H1 (cell line): ENCODE data around the gene PCBD1. TPM values are rescaled to one million over a fixed set of nuclear protein-coding genes. Genes with fewer than 3 reads are reported as not detected.
"Not testable (repeated sequence)": the region's sequence is repeated elsewhere in the genome, so short reads cannot be mapped to it uniquely, and the experiment has no call there.

Source experiments
- CTCF ChIA-PET: fragments of 300-600 bp; sonication (Branson Sonifier 250); formaldehyde crosslinking; loops from one replicate; lab custom pipeline; 2021; ENCODE audit not compliant: partially characterized antibody; lab: Charles Lee
- POLR2A ChIA-PET: fragments of 300-600 bp; sonication (Branson Sonifier 250); formaldehyde crosslinking; loops from one replicate; lab custom pipeline; 2021; ENCODE audit warnings: inconsistent platforms; ENCODE audit not compliant: partially characterized antibody; lab: Charles Lee
- DNase-seq, 2 experiments: peaks; one replicate each; pipeline versions ENCODE4 v3.0.0 to v3.0.0-alpha.2; 2010 to 2022; ENCODE audit warnings: low spot score in 2 of 2, low read depth in 1 of 2, mixed read lengths in 1 of 2
- FAIRE-seq: peaks from 2 replicates; lab custom pipeline; 2011; peaks lifted over from hg19 to GRCh38; lab: Jason Lieb, UNC
- H2AFZ ChIP-seq: 2 replicates; pipeline ENCODE4 v1.8.1; 2012; ENCODE audit warnings: low read length, inconsistent platforms
- H2AK5ac ChIP-seq: 2 replicates; pipeline ENCODE4 v1.6.1; 2013; ENCODE audit warnings: low read depth, low read length
- H2BK120ac ChIP-seq: replicated peaks from 2 replicates; pipeline ENCODE3; 2013; ENCODE audit warnings: low read depth, low read length, inconsistent platforms
- H2BK12ac ChIP-seq: 2 replicates; pipeline ENCODE4 v1.6.1; 2013; ENCODE audit warnings: low read depth, low read length
- H2BK15ac ChIP-seq: 2 replicates; pipeline ENCODE4 v1.6.1; 2013; ENCODE audit warnings: low read length
- H2BK20ac ChIP-seq: 2 replicates; pipeline ENCODE4 v1.6.1; 2013; ENCODE audit warnings: low read length
- H2BK5ac ChIP-seq: 2 replicates; pipeline ENCODE4 v1.6.1; 2013; ENCODE audit warnings: low read depth, low read length
- H3K14ac ChIP-seq: 2 replicates; pipeline ENCODE4 v1.6.1; 2013; ENCODE audit warnings: inconsistent platforms; ENCODE audit not compliant: insufficient read length
- H3K18ac ChIP-seq: 2 replicates; pipeline ENCODE4 v1.6.1; 2013; ENCODE audit warnings: low read length; ENCODE audit errors: extremely low read depth
- H3K23ac ChIP-seq: 2 replicates; pipeline ENCODE4 v1.6.1; 2013; ENCODE audit warnings: inconsistent platforms; ENCODE audit not compliant: insufficient read length
- H3K23me2 ChIP-seq: 2 replicates; pipeline ENCODE4 v1.6.1; 2013; ENCODE audit warnings: low read depth, low read length
- H3K27ac ChIP-seq: 2 replicates; pipeline ENCODE4 v1.6.1; 2011; ENCODE audit warnings: low read depth, low read length, inconsistent platforms
- H3K27me3 ChIP-seq, 4 experiments: replicated peaks in 1 of 4; 1 replicate in 1 of 4; 2 replicates in 3 of 4; pipeline versions ENCODE4 v1.6.1 to v1.8.1; 2011 to 2013; ENCODE audit warnings: low read length in 3 of 4, mild to moderate bottlenecking in 3 of 4, inconsistent platforms in 2 of 4, mixed read lengths in 2 of 4, moderate library complexity in 1 of 4; ENCODE audit not compliant: control insufficient read depth in 3 of 4, insufficient read depth in 3 of 4; ENCODE audit errors: extremely low read depth in 1 of 4
- H3K36me3 ChIP-seq, 4 experiments: 2 replicates each; pipeline versions ENCODE4 v1.6.1 to v1.8.1; 2011 to 2013; ENCODE audit warnings: mild to moderate bottlenecking in 4 of 4, low read length in 3 of 4, moderate library complexity in 2 of 4, control low read depth in 1 of 4, inconsistent platforms in 1 of 4; ENCODE audit not compliant: insufficient read depth in 4 of 4, control insufficient read depth in 2 of 4
- H3K4ac ChIP-seq: replicated peaks from 2 replicates; pipeline ENCODE3; 2013; ENCODE audit warnings: low read length, low read depth, mixed read lengths, inconsistent platforms; ENCODE audit not compliant: insufficient read length
- H3K4me1 ChIP-seq, 4 experiments: replicated peaks in 1 of 4; 1 replicate in 1 of 4; 2 replicates in 3 of 4; pipeline versions ENCODE4 v1.6.1 to v1.8.1; 2011 to 2013; ENCODE audit warnings: low read length in 3 of 4, inconsistent platforms in 2 of 4, mixed read lengths in 1 of 4; ENCODE audit not compliant: insufficient read depth in 4 of 4, control insufficient read depth in 3 of 4
- H3K4me2 ChIP-seq, 2 experiments: 2 replicates each; pipeline versions ENCODE4 v1.6.1 to v1.8.1; 2011 to 2013; ENCODE audit warnings: low read depth in 2 of 2, low read length in 2 of 2, control low read depth in 1 of 2, inconsistent platforms in 1 of 2, mild to moderate bottlenecking in 1 of 2; ENCODE audit not compliant: insufficient read depth in 1 of 2
- H3K4me3 ChIP-seq, 4 experiments: fragments of 200-600, 300-600 bp in 1 of 4; sonication (generic), shearing (Covaris generic), sonication (Bioruptor Twin) in 1 of 4; 2 replicates each; pipeline versions ENCODE4 v1.5.1 to v1.8.1; 2011 to 2016; ENCODE audit warnings: low read length in 4 of 4, low read depth in 3 of 4, control low read depth in 2 of 4, inconsistent platforms in 2 of 4, mild to moderate bottlenecking in 2 of 4, mixed read lengths in 1 of 4, moderate library complexity in 1 of 4; ENCODE audit not compliant: insufficient read depth in 2 of 4; ENCODE audit errors: extremely low read depth in 1 of 4
- H3K56ac ChIP-seq: replicated peaks from 2 replicates; pipeline ENCODE3; 2013; ENCODE audit warnings: low read depth, mild to moderate bottlenecking, mixed read lengths, low read length, inconsistent platforms; ENCODE audit not compliant: insufficient read length
- H3K79me1 ChIP-seq: 2 replicates; pipeline ENCODE4 v1.6.1; 2013; ENCODE audit warnings: low read depth, low read length, control low read depth
- H3K79me2 ChIP-seq, 2 experiments: 2 replicates each; pipeline versions ENCODE4 v1.6.1 to v1.8.1; 2012 to 2013; ENCODE audit warnings: low read length in 2 of 2, mild to moderate bottlenecking in 2 of 2, inconsistent platforms in 1 of 2; ENCODE audit not compliant: insufficient read depth in 2 of 2, control insufficient read depth in 1 of 2
- H3K9ac ChIP-seq, 4 experiments: replicated peaks in 1 of 4; 1 replicate in 1 of 4; 2 replicates in 3 of 4; pipeline versions ENCODE4 v1.6.1 to v1.8.1; 2011 to 2013; ENCODE audit warnings: low read depth in 3 of 4, low read length in 3 of 4, control low read depth in 2 of 4, mild to moderate bottlenecking in 2 of 4, moderate library complexity in 2 of 4, inconsistent platforms in 1 of 4; ENCODE audit errors: extremely low read depth in 1 of 4
- H3K9me3 ChIP-seq, 2 experiments: 2 replicates each; pipeline versions ENCODE4 v1.6.1 to v1.8.1; 2012 to 2013; ENCODE audit warnings: mild to moderate bottlenecking in 2 of 2, moderate library complexity in 2 of 2, control low read depth in 1 of 2, inconsistent platforms in 1 of 2, low read depth in 1 of 2, low read length in 1 of 2, mixed read lengths in 1 of 2; ENCODE audit not compliant: insufficient read depth in 2 of 2
- H4K20me1 ChIP-seq, 2 experiments: replicated peaks in 1 of 2; 2 replicates each; pipeline versions ENCODE3 to v1.8.1; 2011 to 2013; ENCODE audit warnings: inconsistent platforms in 2 of 2, low read length in 2 of 2, mild to moderate bottlenecking in 1 of 2; ENCODE audit not compliant: insufficient read depth in 2 of 2, control insufficient read depth in 1 of 2
- H4K5ac ChIP-seq: 2 replicates; pipeline ENCODE4 v1.6.1; 2013; ENCODE audit warnings: low read length, low read depth, mixed read lengths, inconsistent platforms; ENCODE audit not compliant: insufficient read length
- H4K8ac ChIP-seq: 2 replicates; pipeline ENCODE4 v1.8.0; 2013; ENCODE audit warnings: mild to moderate bottlenecking, moderate library complexity, low read length, inconsistent platforms; ENCODE audit not compliant: insufficient read depth; ENCODE audit errors: extremely low read depth
- H4K91ac ChIP-seq: replicated peaks from 2 replicates; pipeline ENCODE3; 2013; ENCODE audit warnings: low read length, mixed read lengths, inconsistent platforms; ENCODE audit not compliant: insufficient read length
- WGBS, 2 experiments: shearing (Covaris generic) in 1 of 2; methylation state at CpG; one replicate each; pipeline versions ENCODE4 v1.1.6 to v1.1.7; 2013 to 2015; ENCODE audit warnings: low lambda C conversion rate in 2 of 2, mixed read lengths in 2 of 2, inconsistent platforms in 1 of 2, low coverage in 1 of 2, missing lambda C conversion rate in 1 of 2; ENCODE audit not compliant: insufficient replicate concordance in 2 of 2, insufficient coverage in 1 of 2, insufficient read length in 1 of 2; ENCODE audit errors: extremely low coverage in 1 of 2, missing lambda C conversion rate in 1 of 2; 5-methylcytosine and 5-hydroxymethylcytosine counted together
- polyA plus RNA-seq, 7 experiments: library from polyadenylated mRNA; depleted of rRNA in 3 of 7; stranded (reverse) in 5 of 7; unstranded in 2 of 7; fragments of >200 nt in 5 of 7; fragments of 200-250 nt in 2 of 7; gene quantifications; 1 replicate in 5 of 7; 2 replicates in 1 of 7; 4 replicates in 1 of 7; pipeline versions ENCODE4 v1.2.1 to v1.2.3, GENCODE V29; 2011 to 2013; ENCODE audit warnings: missing spikeins in 2 of 7, mixed read lengths in 2 of 7
- total RNA-seq: library from RNA; stranded (reverse); fragmentation: NEBNext Ultra II Directional; extraction: Animal tissue kit (Norgen Biotek cat#: 25700); gene quantifications from 2 replicates; pipeline ENCODE4 v1.2.1, GENCODE V29; 2021

PCBD1 gene
- total and polyA plus RNA-seq, 2 of the 8 experiments (the other 6 are each of a cell fraction or from before 2014, with no cell fraction given) = 46.5 to 55.0 TPM

DNA sequence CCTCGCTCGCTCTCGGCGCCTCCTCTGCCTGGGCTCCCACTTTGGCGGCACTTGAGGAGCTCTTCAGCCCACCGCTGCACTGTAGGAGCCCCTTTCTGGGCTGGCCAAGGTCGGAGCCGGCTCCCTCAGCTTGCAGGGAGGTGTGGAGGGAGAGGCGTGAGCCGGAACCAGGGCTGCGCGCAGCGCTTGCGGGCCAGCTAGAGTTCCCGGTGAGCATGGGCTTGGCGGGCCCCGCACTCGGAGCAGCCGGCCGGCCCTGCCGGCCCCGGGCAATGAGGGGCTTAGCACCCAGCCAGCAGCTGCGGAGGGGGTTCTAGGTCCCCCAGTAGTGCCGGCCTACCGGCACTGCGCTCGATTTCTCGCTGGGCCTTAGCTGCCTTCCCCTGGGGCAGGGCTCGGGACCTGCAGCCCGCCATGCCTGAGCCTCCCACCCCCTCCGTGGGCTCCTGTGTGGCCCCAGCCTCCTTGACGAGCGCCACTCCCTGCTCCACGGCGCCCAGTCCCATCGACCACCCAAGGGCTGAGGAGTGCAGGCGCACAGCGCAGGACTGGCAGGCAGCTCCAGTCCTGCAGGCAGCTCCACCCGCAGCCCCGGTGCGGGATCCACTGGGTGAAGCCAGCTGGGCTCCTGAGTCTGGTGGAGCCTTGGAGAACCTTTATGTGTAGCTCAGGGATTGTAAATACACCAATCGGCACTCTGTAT is 26.7 kb downstream of the PCBD1 start:
- not testable (repeated sequence) for H3K18ac ChIP-seq, H3K4ac ChIP-seq, H3K4me3 ChIP-seq, H3K23ac ChIP-seq, H3K4me2 ChIP-seq, H2AK5ac ChIP-seq, H4K91ac ChIP-seq, H2AFZ ChIP-seq, H3K9ac ChIP-seq, H4K20me1 ChIP-seq, H3K56ac ChIP-seq, H4K8ac ChIP-seq, H3K79me2 ChIP-seq, H2BK20ac ChIP-seq, H3K27ac ChIP-seq, H3K79me1 ChIP-seq, H3K14ac ChIP-seq, H4K5ac ChIP-seq, H2BK15ac ChIP-seq, H2BK12ac ChIP-seq, H3K27me3 ChIP-seq, FAIRE-seq, H2BK5ac ChIP-seq, DNase-seq, H3K9me3 ChIP-seq, H2BK120ac ChIP-seq, H3K4me1 ChIP-seq, H3K23me2 ChIP-seq
- ChIA-PET CTCF (interaction anchor here (0.8 to 1.4 kb wide), 2 partner anchors 9 to 11 kb away, joined by 3 read pairs; no protein-coding TSS in a partner anchor), POLR2A (interaction anchor here (1.5 kb wide), 1 partner anchor 13 kb away, joined by 4 read pairs; no protein-coding TSS in a partner anchor)
- peaks cover 0 to 52% (median 29%) of the 10 kb centered on the region in 4 experiments; a peak in 6 of 8 replicates for H3K36me3 ChIP-seq
- 97% methylated on average over 25 of the region's 42 CpGs; no CpG with 5 or more reads in 1 of the 2 experiments for WGBS, 2 experiments
